ENCODE measurements around the gene WNT7B. TPM values are rescaled to one million over a fixed set of nuclear protein-coding genes. Genes with fewer than 3 reads are reported as not detected.

WNT7B gene
- total RNA-seq: under 1 TPM in 2 of 6 experiments, not detected in 4; 0.10 to 0.12 TPM
- long read RNA-seq: 0 reads

DNA sequence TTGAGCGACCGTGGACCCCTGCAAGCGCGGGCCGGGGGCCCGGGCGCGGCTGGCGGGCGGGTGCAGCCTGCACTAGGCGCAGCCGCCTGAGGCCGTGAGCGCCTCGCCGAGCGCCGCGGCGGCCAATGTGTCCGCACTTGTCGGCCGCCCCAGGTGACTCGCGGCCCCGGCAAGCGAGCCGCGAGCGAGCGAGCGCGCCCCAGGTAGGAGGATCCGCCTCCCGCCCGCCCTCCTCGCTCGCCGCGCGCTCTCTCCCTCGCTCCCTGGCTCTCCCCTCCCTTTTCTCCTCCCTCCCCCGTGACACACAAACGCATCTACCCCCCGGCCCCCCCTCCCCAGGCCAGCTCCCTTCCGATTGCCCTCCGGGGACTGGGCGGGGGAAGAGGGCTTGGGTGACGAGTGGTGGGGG is at the start of gene WNT7B:
WNT7B (minus strand) TSS at position 160 of the 409 bp plus-strand sequence. CDS start 408 bp downstream, outside the sequence.
- ATAC-seq: no peak
- no peaks in the 10 kb centered on the region for H3K9me3 ChIP-seq
- TF ChIP-seq POLR2A (IDR thresholded peaks at IDR 0.05): no peak
- TF ChIP-seq, protein P1, sequence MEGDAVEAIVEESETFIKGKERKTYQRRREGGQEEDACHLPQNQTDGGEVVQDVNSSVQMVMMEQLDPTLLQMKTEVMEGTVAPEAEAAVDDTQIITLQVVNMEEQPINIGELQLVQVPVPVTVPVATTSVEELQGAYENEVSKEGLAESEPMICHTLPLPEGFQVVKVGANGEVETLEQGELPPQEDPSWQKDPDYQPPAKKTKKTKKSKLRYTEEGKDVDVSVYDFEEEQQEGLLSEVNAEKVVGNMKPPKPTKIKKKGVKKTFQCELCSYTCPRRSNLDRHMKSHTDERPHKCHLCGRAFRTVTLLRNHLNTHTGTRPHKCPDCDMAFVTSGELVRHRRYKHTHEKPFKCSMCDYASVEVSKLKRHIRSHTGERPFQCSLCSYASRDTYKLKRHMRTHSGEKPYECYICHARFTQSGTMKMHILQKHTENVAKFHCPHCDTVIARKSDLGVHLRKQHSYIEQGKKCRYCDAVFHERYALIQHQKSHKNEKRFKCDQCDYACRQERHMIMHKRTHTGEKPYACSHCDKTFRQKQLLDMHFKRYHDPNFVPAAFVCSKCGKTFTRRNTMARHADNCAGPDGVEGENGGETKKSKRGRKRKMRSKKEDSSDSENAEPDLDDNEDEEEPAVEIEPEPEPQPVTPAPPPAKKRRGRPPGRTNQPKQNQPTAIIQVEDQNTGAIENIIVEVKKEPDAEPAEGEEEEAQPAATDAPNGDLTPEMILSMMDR (IDR thresholded peaks at IDR 0.05): no peak
- H3K27me3 ChIP-seq: peaks cover 9 to 20% of the 10 kb centered on the region in 2 donors
- WGBS (ENCODE audit: insufficient coverage, low coverage, low lambda C conversion rate, missing lambda C conversion rate): 5% methylated on average over 19 of the region's 49 CpGs
- no peaks in the 10 kb centered on the region for H3K36me3 ChIP-seq
- H3K4me3 ChIP-seq: peak within 1 kb of the TSS in 2 of 3 donors; percentile 11 to 16
- peaks cover 0 to 8% (median 2%) of the 10 kb centered on the region in 4 donors for H3K4me1 ChIP-seq
- intact Hi-C loops (cut with DNase I): no loop called here
- H3K27ac ChIP-seq: no peak within 1 kb of the TSS
- no peak for DNase-seq

DNA sequence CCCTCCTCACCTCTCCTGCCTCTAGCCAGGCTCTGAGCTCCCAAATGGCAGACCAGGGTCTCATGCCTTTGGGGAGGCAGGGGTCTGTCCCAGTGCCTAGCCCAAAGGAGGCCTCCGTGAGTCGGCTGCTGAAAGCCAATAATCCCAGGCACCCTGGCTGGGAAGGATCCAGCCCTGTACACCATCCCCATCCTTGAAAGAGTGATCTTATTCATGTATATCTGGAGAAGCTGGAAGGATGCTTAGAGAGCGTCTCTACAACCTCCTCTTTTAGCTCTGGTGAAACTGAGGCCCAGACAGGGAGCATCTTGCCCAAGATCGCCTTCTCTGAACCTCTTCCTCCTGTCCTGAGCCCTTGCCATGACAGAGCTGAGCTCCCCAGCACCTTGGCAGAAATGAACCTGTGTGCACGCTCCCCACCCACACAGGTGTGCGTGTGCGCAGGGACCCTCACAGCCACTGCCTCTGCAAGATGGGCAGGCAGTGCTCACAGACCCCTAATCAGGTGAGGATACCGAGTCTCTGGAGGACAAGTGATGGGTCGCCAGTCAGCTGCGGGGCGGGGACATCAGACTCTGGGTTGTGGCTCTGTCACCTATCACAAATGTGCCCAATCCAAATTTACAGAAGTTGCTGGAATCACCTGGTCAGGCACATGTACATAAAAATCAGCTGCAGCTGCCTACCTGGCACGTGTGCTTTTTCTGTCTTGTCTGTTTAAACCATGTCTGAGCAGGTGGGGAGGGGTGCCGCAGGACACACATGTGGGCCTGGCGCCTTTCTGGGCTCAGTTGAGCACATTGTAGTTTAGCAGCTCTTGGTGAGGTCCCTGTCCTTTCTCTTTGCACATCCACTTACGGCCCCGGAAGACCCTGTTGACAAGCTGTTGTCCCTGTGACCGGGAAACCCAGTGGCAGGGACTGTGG is 49.3 kb upstream of the WNT7B start:
- H3K36me3 ChIP-seq: no peaks in the 10 kb centered on the region
- 76% methylated on average over 8 of the region's 17 CpGs for WGBS (ENCODE audit: insufficient coverage, low coverage, low lambda C conversion rate, missing lambda C conversion rate)
- ATAC-seq (peak in 1 of 4 donors; percentile 2), DNase-seq (peak; percentile 11 to 38 (median 35))
- H3K4me3 ChIP-seq: no peak overlapping the region
- H3K9me3 ChIP-seq: no peaks in the 10 kb centered on the region
- H3K27ac ChIP-seq: no peak overlapping the region
- TF ChIP-seq, protein P1 (IDR thresholded peaks at IDR 0.05): no peak
- no peak for TF ChIP-seq POLR2A (IDR thresholded peaks at IDR 0.05)
- intact Hi-C loops (cut with DNase I): loop anchor here in 1 of 2 donors (10.0 kb wide), 1 partner anchor 69 kb away; no protein-coding TSS in a partner anchor
- H3K4me1 ChIP-seq: peaks cover 0 to 13% (median 0%) of the 10 kb centered on the region in 4 donors
- no peaks in the 10 kb centered on the region for H3K27me3 ChIP-seq

DNA sequence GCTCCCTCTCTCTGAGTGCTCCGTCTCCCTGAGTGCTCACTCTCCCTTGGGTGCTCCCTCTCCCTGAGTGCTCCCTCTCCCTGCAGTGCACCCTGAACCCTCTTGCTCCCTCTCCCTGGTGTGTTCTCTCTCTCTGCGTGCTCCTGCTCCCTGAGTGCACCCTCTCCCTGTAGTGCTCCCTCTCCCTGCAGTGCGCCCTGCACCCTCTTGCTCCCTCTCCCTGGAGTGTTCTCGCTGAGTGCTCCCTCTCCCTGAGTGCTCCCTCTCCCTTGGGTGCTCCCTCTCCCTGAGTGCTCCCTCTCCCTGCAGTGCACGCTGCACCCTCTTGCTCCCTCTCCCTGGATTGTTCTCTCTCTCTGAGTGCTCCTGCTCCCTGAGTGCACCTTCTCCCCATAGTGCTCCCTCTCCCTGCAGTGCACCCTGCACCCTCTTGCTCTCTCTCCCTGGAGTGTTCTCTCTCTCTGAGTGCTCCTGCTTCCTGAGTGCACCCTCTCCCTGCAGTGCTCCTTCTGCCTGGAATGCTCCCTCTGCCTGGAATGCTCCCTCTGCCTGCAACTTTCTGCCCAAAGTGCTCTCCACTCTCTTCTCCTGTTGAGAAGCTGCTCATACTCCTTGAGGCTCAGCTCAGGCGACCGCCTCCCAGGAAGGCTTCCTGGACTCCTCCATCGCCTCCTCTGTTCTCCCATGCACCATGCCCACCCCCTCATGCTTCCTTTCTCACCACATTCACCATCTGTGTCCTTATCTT is 48.4 kb upstream of the WNT7B start:
- Histone ChIP-seq H3K36me3 (no peaks in the 10 kb centered on the region), H3K4me1 (peaks cover 0 to 13% (median 0%) of the 10 kb centered on the region in 4 donors), H3K4me3 (no peak overlapping the region), H3K27me3 (no peaks in the 10 kb centered on the region), H3K27ac (no peak overlapping the region), H3K9me3 (no peaks in the 10 kb centered on the region)
- WGBS (ENCODE audit: insufficient coverage, low coverage, low lambda C conversion rate, missing lambda C conversion rate): 92% methylated on average over 5 of the region's 8 CpGs
- TF ChIP-seq, protein P1 (IDR thresholded peaks at IDR 0.05): no peak
- no peak for TF ChIP-seq POLR2A (IDR thresholded peaks at IDR 0.05)
- peak; percentile 13 to 42 (median 31) for DNase-seq
- intact Hi-C loops (cut with DNase I): loop anchor here in 1 of 2 donors (10.0 kb wide), 1 partner anchor 69 kb away; no protein-coding TSS in a partner anchor
- no peak for ATAC-seq

DNA sequence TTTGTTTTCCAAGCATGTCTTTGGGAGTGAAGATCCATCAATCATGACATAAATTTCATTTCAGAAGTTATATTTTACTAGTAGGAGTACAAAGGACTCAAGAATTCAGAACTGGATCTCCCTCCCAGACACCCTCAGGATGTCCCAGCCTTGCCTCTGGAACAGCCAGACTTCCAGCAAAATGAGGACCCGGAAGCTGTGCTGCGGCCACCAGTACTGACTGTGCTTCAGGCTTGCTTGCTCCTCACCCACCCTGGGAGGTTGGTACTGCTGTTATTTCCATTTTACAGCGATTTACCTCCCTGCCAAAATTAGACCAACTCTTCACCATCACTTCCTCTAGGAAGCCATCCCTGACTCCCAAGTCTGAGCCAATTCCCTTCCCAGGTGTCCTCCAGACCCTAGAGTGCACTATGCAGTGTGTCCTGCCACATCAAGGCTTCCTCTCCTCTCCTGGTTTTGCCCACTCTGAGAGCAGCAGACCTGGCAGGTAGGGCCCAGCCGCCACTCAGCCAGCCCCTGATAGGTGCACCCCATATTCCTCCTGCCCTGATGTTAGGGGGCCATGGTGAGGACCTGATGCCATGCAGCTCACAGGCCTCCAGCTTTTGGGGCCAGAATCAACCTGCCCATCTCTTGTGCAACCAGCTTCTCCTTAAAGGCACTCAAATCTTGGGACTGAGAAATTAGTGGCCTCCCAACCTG is 47.3 kb upstream of the WNT7B start:
- Histone ChIP-seq H3K27ac (no peak overlapping the region), H3K4me1 (peaks cover 0 to 13% (median 0%) of the 10 kb centered on the region in 4 donors), H3K9me3 (no peaks in the 10 kb centered on the region), H3K4me3 (no peak overlapping the region), H3K36me3 (no peaks in the 10 kb centered on the region), H3K27me3 (no peaks in the 10 kb centered on the region)
- ATAC-seq (no peak), DNase-seq (peak; percentile 4 to 39 (median 29))
- intact Hi-C loops (cut with DNase I): loop anchor here in 1 of 2 donors (10.0 kb wide), 1 partner anchor 71 kb away; no protein-coding TSS in a partner anchor
- TF ChIP-seq, protein P1 (IDR thresholded peaks at IDR 0.05): no peak
- TF ChIP-seq POLR2A (IDR thresholded peaks at IDR 0.05): no peak
- WGBS (ENCODE audit: insufficient coverage, low coverage, low lambda C conversion rate, missing lambda C conversion rate): 69% methylated on average over 3 of the region's 4 CpGs
